GM10248 (cell line): ENCODE data around the gene L2HGDH.

Experiments used
- CTCF ChIA-PET: fragments of 300-600 bp; sonication (Branson Sonifier 250); formaldehyde crosslinking; extraction: SDS; loops from one replicate; lab custom pipeline; 2021; ENCODE audit warnings: antibody characterized with exemption; lab: Yijun Ruan, JAX
- POLR2A ChIA-PET: fragments of 350-650 bp; sonication (Branson Sonifier 250); formaldehyde crosslinking; extraction: SDS; loops from one replicate; lab custom pipeline; 2020; ENCODE audit warnings: antibody characterized with exemption; lab: Yijun Ruan, JAX
- DNase-seq: peaks from one replicate; pipeline ENCODE4 v3.0.0; 2012; ENCODE audit errors: extremely low spot score
- CTCF ChIP-seq: IDR thresholded peaks from 2 replicates; pipeline ENCODE4 v1.5.1; 2012; ENCODE audit warnings: mild to moderate bottlenecking, low read depth; ENCODE audit errors: extremely low read depth, missing control alignments, control extremely low read depth

The L2HGDH gene

GRCh38 chr14:50249136-50249775 lies 62.8 kb downstream of the L2HGDH start:
- no peak for TF ChIP-seq CTCF
- ChIA-PET POLR2A (interaction anchor here (0.6 kb wide), 1 partner anchor 23 kb away, joined by 13 read pairs; no protein-coding TSS in a partner anchor), CTCF (interaction anchor here (1.4 to 3.1 kb wide), 3 partner anchors 8 to 15 kb away, joined by 3 to 10 read pairs (median 4); no protein-coding TSS in a partner anchor)
- DNase-seq: no peak

GRCh38 chr14:50247245-50247644 lies 64.8 kb downstream of the L2HGDH start:
- ChIA-PET CTCF (interaction anchor here (1.1 to 1.4 kb wide), 3 partner anchors 8 to 15 kb away, joined by 3 to 5 read pairs (median 3); no protein-coding TSS in a partner anchor), POLR2A (no interaction called here)
- no peak for TF ChIP-seq CTCF
- no peak for DNase-seq

GRCh38 chr14:50242566-50243310 lies 69.3 kb downstream of the L2HGDH start:
- no peak for TF ChIP-seq CTCF
- ChIA-PET CTCF (interaction anchor here (1.0 kb wide), 1 partner anchor 18 kb away, joined by 3 read pairs; no protein-coding TSS in a partner anchor), POLR2A (no interaction called here)
- no peak for DNase-seq

GRCh38 chr14:50242096-50242495 lies 69.9 kb downstream of the L2HGDH start:
- no peak for DNase-seq
- ChIA-PET CTCF (interaction anchor here (1.0 to 1.1 kb wide), 2 partner anchors 11 to 19 kb away, joined by 3 read pairs; no protein-coding TSS in a partner anchor), POLR2A (no interaction called here)
- TF ChIP-seq CTCF: no peak

- DNase-seq: no peak
- ChIA-PET CTCF (interaction anchor here (1.0 to 1.7 kb wide), 5 partner anchors 9 to 24 kb away, joined by 3 to 4 read pairs (median 3); no protein-coding TSS in a partner anchor), POLR2A (no interaction called here)
- TF ChIP-seq CTCF: no peak
Observed at GRCh38 chr14:50237427-50237826, 74.6 kb downstream of the L2HGDH start.

GRCh38 chr14:50233951-50234250 lies 78.1 kb downstream of the L2HGDH start:
- no peak for DNase-seq
- ChIA-PET POLR2A (no interaction called here), CTCF (interaction anchor here (1.3 to 1.4 kb wide), 2 partner anchors 29 to 87 kb away, joined by 3 to 4 read pairs; no protein-coding TSS in a partner anchor)
- no peak for TF ChIP-seq CTCF
